ENCODE measurements around the gene CPED1. TPM values are rescaled to one million over a fixed set of nuclear protein-coding genes. Genes with fewer than 3 reads are reported as not detected.
"Not testable (repeated sequence)": the region's sequence is repeated elsewhere in the genome, so short reads cannot be mapped to it uniquely, and the experiment has no call there.

Gene CPED1
- total RNA-seq, 1 experiment from 2014 or later, result 0.39 TPM

GRCh38 chr7:121123032-121123431 is 134.5 kb downstream of the CPED1 start:
- TF ChIP-seq TCF7L2 (IDR thresholded peaks at IDR 0.05; ENCODE audit: low read depth, low read length) (no peak), CTCF (IDR thresholded peaks at IDR 0.05) (no peak), SIN3A (IDR thresholded peaks at IDR 0.05; ENCODE audit: borderline replicate concordance, insufficient read depth, low read depth, low read length) (no peak), POLR2AphosphoS5 (IDR thresholded peaks at IDR 0.05; ENCODE audit: low read depth, low read length) (no peak), REST (IDR thresholded peaks at IDR 0.05; ENCODE audit: insufficient read depth in 1 of 2, low read depth in 2 of 2, low read length in 1 of 2) (no peak)
- in situ Hi-C loops (cut with HindIII; ENCODE audit: low pct_unique_long_range_greater_than_20kb, low sequenced_read_pairs) (no loop called here), intact Hi-C loops (cut with micrococcal nuclease; ENCODE audit: unreplicated experiment) (no loop called here)
- H3K36me3 ChIP-seq (ENCODE audit: control insufficient read depth, insufficient read depth, low read length), result no peaks in the 10 kb centered on the region
- POLR2A ChIA-PET, result no interaction called here
- DNase-seq (ENCODE audit: low read depth, low spot score), result no peak
- H3K4me1 ChIP-seq (ENCODE audit: control insufficient read depth, insufficient read depth, low read length), result no peaks in the 10 kb centered on the region
- H3K27me3 ChIP-seq (ENCODE audit: control insufficient read depth, insufficient read depth, low read length), result no peaks in the 10 kb centered on the region
- no TSS peak for BruUV-seq (replicated peaks)
- H3K9me3 ChIP-seq (ENCODE audit: control insufficient read depth, insufficient read depth, low read depth, low read length), result no peaks in the 10 kb centered on the region
- H3K4me3 ChIP-seq (ENCODE audit: low read depth in 2 of 2, low read length in 2 of 2), result no peak overlapping the region
- no peak for ATAC-seq
- CTCF ChIA-PET, result no interaction called here
- no peak overlapping the region for H3K27ac ChIP-seq (ENCODE audit: low read length)

- intact Hi-C loops (cut with micrococcal nuclease; ENCODE audit: unreplicated experiment), result loop anchor here (5.0 kb wide), 2 partner anchors 212 to 422 kb away; no protein-coding TSS in a partner anchor
- H3K36me3 ChIP-seq (ENCODE audit: control insufficient read depth, insufficient read depth, low read length); H3K27ac ChIP-seq (ENCODE audit: low read length); CTCF ChIA-PET; in situ Hi-C loops (cut with HindIII; ENCODE audit: low pct_unique_long_range_greater_than_20kb, low sequenced_read_pairs); H3K27me3 ChIP-seq (ENCODE audit: control insufficient read depth, insufficient read depth, low read length); POLR2A ChIA-PET; H3K4me1 ChIP-seq (ENCODE audit: control insufficient read depth, insufficient read depth, low read length); H3K4me3 ChIP-seq (ENCODE audit: low read depth in 2 of 2, low read length in 2 of 2); ATAC-seq; DNase-seq (ENCODE audit: low read depth, low spot score); BruUV-seq (replicated peaks); H3K9me3 ChIP-seq (ENCODE audit: control insufficient read depth, insufficient read depth, low read depth, low read length): not testable (repeated sequence)
These were observed 136.9 kb downstream of the CPED1 start for GRCh38 chr7:121125454-121125853.

- no peak for DNase-seq (ENCODE audit: low read depth, low spot score)
These were observed 137.7 kb downstream of the CPED1 start for GRCh38 chr7:121126201-121126600.

More at GRCh38 chr7:121126201-121126600, 137.7 kb downstream of the CPED1 start:
- CTCF ChIA-PET, result no interaction called here
- ATAC-seq, result no peak
- no peaks in the 10 kb centered on the region for H3K27me3 ChIP-seq (ENCODE audit: control insufficient read depth, insufficient read depth, low read length)
- H3K9me3 ChIP-seq (ENCODE audit: control insufficient read depth, insufficient read depth, low read depth, low read length), result no peaks in the 10 kb centered on the region
- no TSS peak for BruUV-seq (replicated peaks)
- H3K4me1 ChIP-seq (ENCODE audit: control insufficient read depth, insufficient read depth, low read length), result no peaks in the 10 kb centered on the region
- POLR2A ChIA-PET, result no interaction called here
- intact Hi-C loops (cut with micrococcal nuclease; ENCODE audit: unreplicated experiment), result loop anchor here (2.0 to 5.0 kb wide), 3 partner anchors 211 to 869 kb away; no protein-coding TSS in a partner anchor
- in situ Hi-C loops (cut with HindIII; ENCODE audit: low pct_unique_long_range_greater_than_20kb, low sequenced_read_pairs), result no loop called here
- TF ChIP-seq TCF7L2 (IDR thresholded peaks at IDR 0.05; ENCODE audit: low read depth, low read length) (no peak), SIN3A (IDR thresholded peaks at IDR 0.05; ENCODE audit: borderline replicate concordance, insufficient read depth, low read depth, low read length) (no peak), POLR2AphosphoS5 (IDR thresholded peaks at IDR 0.05; ENCODE audit: low read depth, low read length) (no peak), CTCF (IDR thresholded peaks at IDR 0.05) (no peak), REST (IDR thresholded peaks at IDR 0.05; ENCODE audit: insufficient read depth in 1 of 2, low read depth in 2 of 2, low read length in 1 of 2) (no peak)
- H3K4me3 ChIP-seq (ENCODE audit: low read depth in 2 of 2, low read length in 2 of 2), result no peak overlapping the region
- H3K27ac ChIP-seq (ENCODE audit: low read length), result no peak overlapping the region
- no peaks in the 10 kb centered on the region for H3K36me3 ChIP-seq (ENCODE audit: control insufficient read depth, insufficient read depth, low read length)
